ENCODE measurements around the gene MRPL10.

The MRPL10 gene

GRCh38 chr17:47831003-47831933, at the start of gene MRPL10, which contains the start of gene LRRC46:
MRPL10 (minus strand) TSS chr17:47831541; CDS start chr17:47831511, 30 bp downstream.
LRRC46 (plus strand) TSS chr17:47831670; CDS start chr17:47831990, 320 bp downstream.
- no peak for FAIRE-seq

GRCh38 chr17:47879776-47880454, 48.6 kb upstream of the MRPL10 start:
- no peak for FAIRE-seq

More at GRCh38 chr17:47831003-47831933, at the start of gene MRPL10, which contains the start of gene LRRC46:
- peak; percentile 17 for TF ChIP-seq CTCF (IDR thresholded peaks at IDR 0.05; ENCODE audit: insufficient read depth, missing control alignments)
- DNase-seq (ENCODE audit: insufficient read length, low spot score) = peak; percentile 98

GRCh38 chr17:47879028-47879585, 47.8 kb upstream of the MRPL10 start:
- FAIRE-seq = no peak
- no peak for DNase-seq (ENCODE audit: insufficient read length, low spot score)
- no peak for TF ChIP-seq CTCF (IDR thresholded peaks at IDR 0.05; ENCODE audit: insufficient read depth, missing control alignments)

More at GRCh38 chr17:47879776-47880454, 48.6 kb upstream of the MRPL10 start:
- no peak for TF ChIP-seq CTCF (IDR thresholded peaks at IDR 0.05; ENCODE audit: insufficient read depth, missing control alignments)
- DNase-seq (ENCODE audit: insufficient read length, low spot score) = no peak

- FAIRE-seq = no peak
- TF ChIP-seq CTCF (IDR thresholded peaks at IDR 0.05; ENCODE audit: insufficient read depth, missing control alignments) = no peak
- no peak for DNase-seq (ENCODE audit: insufficient read length, low spot score)
These were observed 47.1 kb upstream of the MRPL10 start for GRCh38 chr17:47878203-47879027.

- FAIRE-seq = no peak
These were observed 46.2 kb upstream of the MRPL10 start for GRCh38 chr17:47877368-47878034.

More at GRCh38 chr17:47877368-47878034, 46.2 kb upstream of the MRPL10 start:
- TF ChIP-seq CTCF (IDR thresholded peaks at IDR 0.05; ENCODE audit: insufficient read depth, missing control alignments) = no peak
- no peak for DNase-seq (ENCODE audit: insufficient read length, low spot score)

All from D721Med (cell line).